SK-N-SH (cell line): ENCODE results near the gene PRKCA.

Source experiments
- GABPA ChIP-seq: IDR thresholded peaks from 2 replicates; pipeline ENCODE4 v1.4.0; 2012; ENCODE audit warnings: low read depth, mild to moderate bottlenecking
- TF ChIP-seq, protein P1 (sequence below): fragments of 200-600 bp; sonication (generic); IDR thresholded peaks from 2 replicates; pipeline ENCODE4 v1.6.1; 2017; ENCODE audit warnings: antibody characterized with exemption, mild to moderate bottlenecking, moderate library complexity

DNA sequence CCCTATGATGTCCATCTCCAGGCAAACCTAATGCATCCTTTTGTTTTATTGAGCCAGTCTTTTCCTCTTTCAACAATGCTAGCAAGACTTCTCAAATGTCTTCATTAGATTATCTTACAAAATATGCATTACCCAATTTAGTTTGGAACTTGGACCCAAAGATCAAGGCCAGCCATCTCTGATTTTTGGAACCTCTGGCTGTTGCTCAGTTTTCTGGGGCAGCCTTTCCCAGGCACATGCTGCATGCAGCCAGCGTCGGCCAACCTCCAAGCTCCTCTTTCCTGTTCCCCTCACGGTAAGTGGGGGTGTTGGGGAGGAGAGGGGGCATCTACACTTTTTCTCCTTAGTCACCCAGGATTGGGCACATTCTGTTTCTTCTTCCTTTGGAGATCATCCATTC, 189.3 kb downstream of the PRKCA start:
- TF ChIP-seq, protein P1, sequence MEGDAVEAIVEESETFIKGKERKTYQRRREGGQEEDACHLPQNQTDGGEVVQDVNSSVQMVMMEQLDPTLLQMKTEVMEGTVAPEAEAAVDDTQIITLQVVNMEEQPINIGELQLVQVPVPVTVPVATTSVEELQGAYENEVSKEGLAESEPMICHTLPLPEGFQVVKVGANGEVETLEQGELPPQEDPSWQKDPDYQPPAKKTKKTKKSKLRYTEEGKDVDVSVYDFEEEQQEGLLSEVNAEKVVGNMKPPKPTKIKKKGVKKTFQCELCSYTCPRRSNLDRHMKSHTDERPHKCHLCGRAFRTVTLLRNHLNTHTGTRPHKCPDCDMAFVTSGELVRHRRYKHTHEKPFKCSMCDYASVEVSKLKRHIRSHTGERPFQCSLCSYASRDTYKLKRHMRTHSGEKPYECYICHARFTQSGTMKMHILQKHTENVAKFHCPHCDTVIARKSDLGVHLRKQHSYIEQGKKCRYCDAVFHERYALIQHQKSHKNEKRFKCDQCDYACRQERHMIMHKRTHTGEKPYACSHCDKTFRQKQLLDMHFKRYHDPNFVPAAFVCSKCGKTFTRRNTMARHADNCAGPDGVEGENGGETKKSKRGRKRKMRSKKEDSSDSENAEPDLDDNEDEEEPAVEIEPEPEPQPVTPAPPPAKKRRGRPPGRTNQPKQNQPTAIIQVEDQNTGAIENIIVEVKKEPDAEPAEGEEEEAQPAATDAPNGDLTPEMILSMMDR = no peak
- TF ChIP-seq GABPA = no peak
